ENCODE measurements around the gene PLEKHA1.

PLEKHA1 gene

GRCh38 chr10:122427280-122427679, 52.8 kb downstream of the PLEKHA1 start:
- Histone ChIP-seq H3K27me3 (ENCODE audit: insufficient read depth, low read length) (no peaks in the 10 kb centered on the region), H3K9ac (ENCODE audit: low read depth, low read length) (no peak overlapping the region), H3K9me3 (ENCODE audit: insufficient read depth, low read depth, low read length) (no peaks in the 10 kb centered on the region), H3K36me3 (ENCODE audit: insufficient read depth, low read depth, low read length) (peaks cover 44% of the 10 kb centered on the region), H3K4me1 (ENCODE audit: insufficient read depth, low read length) (no peaks in the 10 kb centered on the region), H3K27ac (ENCODE audit: low read length) (no peak overlapping the region), H3K4me3 (ENCODE audit: low read length) (no peak overlapping the region)

DNA sequence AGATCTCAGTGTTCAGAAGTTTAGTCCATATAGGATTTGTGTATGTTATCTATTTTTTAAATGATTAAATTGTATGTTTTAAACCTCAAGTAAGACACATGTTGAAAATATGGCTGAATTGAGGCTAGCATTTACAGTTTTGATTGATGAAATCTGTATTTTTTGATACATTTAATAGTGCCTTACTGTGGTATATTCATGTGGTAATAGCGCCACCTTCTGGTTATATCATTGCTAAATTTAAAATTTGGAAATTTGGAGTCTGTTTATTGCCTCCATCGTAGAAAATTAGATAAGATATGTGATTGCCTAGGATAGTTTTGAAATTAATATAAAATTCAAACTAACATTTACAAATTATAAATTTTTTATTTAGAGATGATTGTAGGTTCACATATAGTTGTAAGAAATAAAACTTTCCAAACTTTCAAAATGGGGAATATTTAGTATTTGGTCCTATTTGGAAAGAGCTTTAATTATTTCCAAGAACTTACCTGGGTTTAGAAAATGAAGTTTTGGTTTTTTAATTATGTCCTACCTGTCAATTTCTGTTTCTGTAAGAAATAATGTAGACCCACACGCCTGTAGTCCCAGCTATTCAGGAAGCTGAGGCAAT, 60.8 kb downstream of the PLEKHA1 start:
- Histone ChIP-seq H3K4me3 (ENCODE audit: low read length) (no peak overlapping the region), H3K9me3 (ENCODE audit: insufficient read depth, low read depth, low read length) (no peaks in the 10 kb centered on the region), H3K4me1 (ENCODE audit: insufficient read depth, low read length) (no peaks in the 10 kb centered on the region), H3K36me3 (ENCODE audit: insufficient read depth, low read depth, low read length) (peaks cover 6% of the 10 kb centered on the region), H3K9ac (ENCODE audit: low read depth, low read length) (no peak overlapping the region), H3K27me3 (ENCODE audit: insufficient read depth, low read length) (no peaks in the 10 kb centered on the region), H3K27ac (ENCODE audit: low read length) (no peak overlapping the region)

GRCh38 chr10:122441961-122442360, 67.5 kb downstream of the PLEKHA1 start:
- Histone ChIP-seq H3K27ac (ENCODE audit: low read length) (no peak overlapping the region), H3K9me3 (ENCODE audit: insufficient read depth, low read depth, low read length) (peaks cover 5% of the 10 kb centered on the region; the same call in 1 of the 2 replicates), H3K9ac (ENCODE audit: low read depth, low read length) (no peak overlapping the region), H3K4me1 (ENCODE audit: insufficient read depth, low read length) (no peaks in the 10 kb centered on the region), H3K4me3 (ENCODE audit: low read length) (no peak overlapping the region), H3K27me3 (ENCODE audit: insufficient read depth, low read length) (no peaks in the 10 kb centered on the region), H3K36me3 (ENCODE audit: insufficient read depth, low read depth, low read length) (no peaks in the 10 kb centered on the region)

DNA sequence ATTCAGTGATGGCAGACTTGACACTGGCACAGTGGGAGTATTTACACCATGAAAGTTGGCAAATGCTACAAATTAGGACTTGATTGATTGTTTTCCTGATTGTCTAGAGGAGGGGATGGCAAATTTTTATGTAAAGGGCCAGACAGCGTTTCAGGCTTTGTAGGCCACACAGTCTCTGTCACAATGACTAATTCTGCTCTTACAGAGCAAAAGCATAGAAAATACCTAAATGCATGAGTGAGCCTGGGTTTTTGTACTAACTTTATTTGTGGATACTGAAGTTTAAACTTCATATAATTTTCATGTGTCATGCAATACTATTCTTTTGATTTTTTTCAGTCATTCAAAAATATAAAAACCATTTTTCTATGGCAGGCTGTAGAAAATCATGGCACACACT, 71.0 kb downstream of the PLEKHA1 start:
- H3K9me3 ChIP-seq (ENCODE audit: insufficient read depth, low read depth, low read length): peaks cover 8% of the 10 kb centered on the region; the same call in 1 of the 2 replicates

GRCh38 chr10:122445904-122446303, 71.4 kb downstream of the PLEKHA1 start:
- H3K36me3 ChIP-seq (ENCODE audit: insufficient read depth, low read depth, low read length): no peaks in the 10 kb centered on the region
- no peak overlapping the region for H3K27ac ChIP-seq (ENCODE audit: low read length)
- H3K9ac ChIP-seq (ENCODE audit: low read depth, low read length): no peak overlapping the region

More for the DNA sequence above, 71.0 kb downstream of the PLEKHA1 start:
- Histone ChIP-seq H3K27me3 (ENCODE audit: insufficient read depth, low read length) (no peaks in the 10 kb centered on the region), H3K4me1 (ENCODE audit: insufficient read depth, low read length) (peaks cover 4% of the 10 kb centered on the region; the same call in 1 of the 2 replicates), H3K27ac (ENCODE audit: low read length) (no peak overlapping the region), H3K9ac (ENCODE audit: low read depth, low read length) (no peak overlapping the region), H3K36me3 (ENCODE audit: insufficient read depth, low read depth, low read length) (no peaks in the 10 kb centered on the region), H3K4me3 (ENCODE audit: low read length) (no peak overlapping the region)

GRCh38 chr10:122446668-122447423, 72.3 kb downstream of the PLEKHA1 start:
- Histone ChIP-seq H3K4me1 (ENCODE audit: insufficient read depth, low read length) (peaks cover 4% of the 10 kb centered on the region; the same call in 1 of the 2 replicates), H3K9ac (ENCODE audit: low read depth, low read length) (no peak overlapping the region), H3K4me3 (ENCODE audit: low read length) (no peak overlapping the region), H3K27ac (ENCODE audit: low read length) (no peak overlapping the region), H3K27me3 (ENCODE audit: insufficient read depth, low read length) (no peaks in the 10 kb centered on the region), H3K36me3 (ENCODE audit: insufficient read depth, low read depth, low read length) (no peaks in the 10 kb centered on the region), H3K9me3 (ENCODE audit: insufficient read depth, low read depth, low read length) (peaks cover 8% of the 10 kb centered on the region; the same call in 1 of the 2 replicates)

More at GRCh38 chr10:122445904-122446303, 71.4 kb downstream of the PLEKHA1 start:
- Histone ChIP-seq H3K4me1 (ENCODE audit: insufficient read depth, low read length) (peaks cover 4% of the 10 kb centered on the region; the same call in 1 of the 2 replicates), H3K4me3 (ENCODE audit: low read length) (no peak overlapping the region), H3K27me3 (ENCODE audit: insufficient read depth, low read length) (no peaks in the 10 kb centered on the region), H3K9me3 (ENCODE audit: insufficient read depth, low read depth, low read length) (peaks cover 8% of the 10 kb centered on the region; the same call in 1 of the 2 replicates)

DNA sequence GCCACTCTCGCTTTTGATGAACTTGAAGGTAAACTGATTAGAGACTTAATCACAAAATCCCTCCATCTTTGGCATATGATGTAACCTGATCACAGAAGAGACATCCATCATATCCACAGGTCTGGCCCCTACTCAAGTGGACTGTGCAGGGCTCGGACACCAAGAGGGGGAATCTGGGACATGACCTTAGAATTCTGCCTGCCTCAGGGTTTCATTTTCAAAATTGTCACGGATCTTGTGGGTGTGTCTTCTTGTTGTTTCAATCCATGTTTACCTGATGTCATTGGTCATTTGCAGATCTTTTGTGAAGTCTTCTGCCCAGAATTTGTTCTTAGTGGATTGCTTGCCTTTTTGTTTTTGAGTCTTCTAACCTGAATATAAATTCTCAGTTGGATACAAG, 74.1 kb downstream of the PLEKHA1 start:
- Histone ChIP-seq H3K9ac (ENCODE audit: low read depth, low read length) (no peak overlapping the region), H3K36me3 (ENCODE audit: insufficient read depth, low read depth, low read length) (no peaks in the 10 kb centered on the region), H3K9me3 (ENCODE audit: insufficient read depth, low read depth, low read length) (peaks cover 8% of the 10 kb centered on the region; the same call in 1 of the 2 replicates), H3K27ac (ENCODE audit: low read length) (no peak overlapping the region), H3K4me1 (ENCODE audit: insufficient read depth, low read length) (peaks cover 4% of the 10 kb centered on the region; the same call in 1 of the 2 replicates), H3K4me3 (ENCODE audit: low read length) (no peak overlapping the region), H3K27me3 (ENCODE audit: insufficient read depth, low read length) (no peaks in the 10 kb centered on the region)

- Histone ChIP-seq H3K4me1 (ENCODE audit: insufficient read depth, low read length) (peaks cover 4% of the 10 kb centered on the region; the same call in 1 of the 2 replicates), H3K9me3 (ENCODE audit: insufficient read depth, low read depth, low read length) (peaks cover 8% of the 10 kb centered on the region; the same call in 1 of the 2 replicates), H3K4me3 (ENCODE audit: low read length) (no peak overlapping the region), H3K27me3 (ENCODE audit: insufficient read depth, low read length) (no peaks in the 10 kb centered on the region), H3K27ac (ENCODE audit: low read length) (no peak overlapping the region), H3K9ac (ENCODE audit: low read depth, low read length) (no peak overlapping the region), H3K36me3 (ENCODE audit: insufficient read depth, low read depth, low read length) (no peaks in the 10 kb centered on the region)
Observed at GRCh38 chr10:122449153-122449552, 74.6 kb downstream of the PLEKHA1 start.

DNA sequence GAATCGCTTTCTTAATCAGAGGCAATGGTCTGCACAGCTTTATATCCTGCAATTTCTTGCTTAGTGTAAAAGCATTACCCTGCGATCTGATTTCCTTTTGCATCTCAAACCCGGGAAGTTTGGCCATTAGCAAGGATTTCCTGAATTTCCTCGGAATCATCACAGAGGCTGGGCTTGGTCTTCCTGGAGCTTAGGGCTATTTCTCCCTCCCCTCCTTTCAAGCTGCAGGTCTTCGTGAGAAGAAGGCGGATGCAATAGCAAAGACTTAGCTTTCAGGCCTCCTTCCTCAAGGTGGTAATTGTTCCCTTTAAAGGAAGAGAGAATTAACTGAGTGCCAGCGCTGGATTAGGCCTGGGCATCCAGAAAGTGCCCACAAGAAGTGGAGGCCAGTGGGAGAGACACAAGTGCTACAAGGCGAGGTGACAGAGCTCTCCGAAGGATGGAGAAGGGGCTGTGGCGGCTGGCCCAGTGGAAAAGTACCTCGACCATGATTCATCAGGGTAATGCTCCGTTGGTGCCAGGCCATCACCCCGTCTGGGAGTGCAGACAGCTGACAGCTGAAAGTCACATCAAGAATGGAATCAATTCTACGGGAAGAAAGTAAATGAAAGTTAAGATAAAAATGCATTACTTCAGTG, 76.0 kb downstream of the PLEKHA1 start:
- H3K4me1 ChIP-seq (ENCODE audit: insufficient read depth, low read length): peaks cover 4% of the 10 kb centered on the region; the same call in 1 of the 2 replicates
- no peak overlapping the region for H3K4me3 ChIP-seq (ENCODE audit: low read length)
- H3K9me3 ChIP-seq (ENCODE audit: insufficient read depth, low read depth, low read length): peaks cover 8% of the 10 kb centered on the region; the same call in 1 of the 2 replicates
- H3K9ac ChIP-seq (ENCODE audit: low read depth, low read length): no peak overlapping the region
- H3K36me3 ChIP-seq (ENCODE audit: insufficient read depth, low read depth, low read length): no peaks in the 10 kb centered on the region
- no peaks in the 10 kb centered on the region for H3K27me3 ChIP-seq (ENCODE audit: insufficient read depth, low read length)
- no peak overlapping the region for H3K27ac ChIP-seq (ENCODE audit: low read length)

- Histone ChIP-seq H3K27me3 (ENCODE audit: insufficient read depth, low read length) (peaks cover 20% of the 10 kb centered on the region), H3K36me3 (ENCODE audit: insufficient read depth, low read depth, low read length) (no peaks in the 10 kb centered on the region), H3K4me1 (ENCODE audit: insufficient read depth, low read length) (no peaks in the 10 kb centered on the region)
Observed at GRCh38 chr10:122454071-122454470, 79.6 kb downstream of the PLEKHA1 start.

GRCh38 chr10:122454603-122455080, 80.1 kb downstream of the PLEKHA1 start, which contains the start of gene ARMS2:
ARMS2 (plus strand) TSS chr10:122454653; CDS start chr10:122454728, 75 bp downstream.
- Histone ChIP-seq H3K27ac (ENCODE audit: low read length) (no peak within 1 kb of the TSS), H3K9me3 (ENCODE audit: insufficient read depth, low read depth, low read length) (no peaks in the 10 kb centered on the region), H3K4me3 (ENCODE audit: low read length) (no peak within 1 kb of the TSS), H3K36me3 (ENCODE audit: insufficient read depth, low read depth, low read length) (no peaks in the 10 kb centered on the region), H3K27me3 (ENCODE audit: insufficient read depth, low read length) (peaks cover 26% of the 10 kb centered on the region), H3K9ac (ENCODE audit: low read depth, low read length) (no peak within 1 kb of the TSS), H3K4me1 (ENCODE audit: insufficient read depth, low read length) (no peaks in the 10 kb centered on the region)

More at GRCh38 chr10:122454071-122454470, 79.6 kb downstream of the PLEKHA1 start:
- H3K9me3 ChIP-seq (ENCODE audit: insufficient read depth, low read depth, low read length): no peaks in the 10 kb centered on the region
- H3K9ac ChIP-seq (ENCODE audit: low read depth, low read length): no peak overlapping the region
- H3K4me3 ChIP-seq (ENCODE audit: low read length): no peak overlapping the region
- no peak overlapping the region for H3K27ac ChIP-seq (ENCODE audit: low read length)
